Esophagus squamous epithelium (tissue), 4 donors: ENCODE results near the gene ECM2.

Experiments used
- POLR2A ChIP-seq, 4 donors: fragments of 450-650 bp; IDR thresholded peaks; one replicate each; pipeline ENCODE4 v1.6.1; 2017; ENCODE audit warnings: antibody characterized with exemption in 4 of 4, mild to moderate bottlenecking in 4 of 4, moderate library complexity in 3 of 4
- TF ChIP-seq, protein P1 (sequence below), 6 experiments: fragments of 450-650 bp in 4 of 6; fragments of 200-600 bp in 2 of 6; sonication (generic) in 2 of 6; IDR thresholded peaks; one replicate each; pipeline ENCODE4 v1.5.1; 2016 to 2019; ENCODE audit warnings: antibody characterized with exemption in 6 of 6, mild to moderate bottlenecking in 4 of 6, moderate library complexity in 4 of 6

DNA sequence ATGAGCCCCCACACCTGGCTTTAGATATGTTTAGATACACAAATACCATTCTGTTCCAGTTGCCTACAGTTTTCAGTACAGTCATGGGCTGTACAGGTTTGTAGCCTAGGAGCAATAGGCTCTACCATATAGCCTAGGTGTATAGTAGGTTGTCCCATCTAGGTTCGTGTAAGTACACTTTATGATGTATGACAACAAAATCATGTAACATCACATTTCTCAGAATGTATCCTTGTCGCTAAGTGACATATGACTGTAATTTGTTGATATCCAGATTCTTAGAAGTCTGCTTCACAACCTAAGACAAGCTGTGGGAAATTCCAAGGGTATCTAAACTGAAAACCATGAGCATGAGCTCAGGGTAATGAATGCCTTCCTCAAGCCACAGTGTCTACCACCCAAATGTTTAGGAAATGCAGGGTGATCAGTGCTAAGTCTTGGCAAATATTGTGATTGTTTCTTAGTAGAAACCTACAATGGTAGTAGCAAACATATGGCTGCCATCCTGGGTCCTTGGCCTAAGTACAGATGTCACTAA is 8.4 kb downstream of the ECM2 start:
- TF ChIP-seq POLR2A (IDR thresholded peaks at IDR 0.05), result no peak
- TF ChIP-seq, protein P1, sequence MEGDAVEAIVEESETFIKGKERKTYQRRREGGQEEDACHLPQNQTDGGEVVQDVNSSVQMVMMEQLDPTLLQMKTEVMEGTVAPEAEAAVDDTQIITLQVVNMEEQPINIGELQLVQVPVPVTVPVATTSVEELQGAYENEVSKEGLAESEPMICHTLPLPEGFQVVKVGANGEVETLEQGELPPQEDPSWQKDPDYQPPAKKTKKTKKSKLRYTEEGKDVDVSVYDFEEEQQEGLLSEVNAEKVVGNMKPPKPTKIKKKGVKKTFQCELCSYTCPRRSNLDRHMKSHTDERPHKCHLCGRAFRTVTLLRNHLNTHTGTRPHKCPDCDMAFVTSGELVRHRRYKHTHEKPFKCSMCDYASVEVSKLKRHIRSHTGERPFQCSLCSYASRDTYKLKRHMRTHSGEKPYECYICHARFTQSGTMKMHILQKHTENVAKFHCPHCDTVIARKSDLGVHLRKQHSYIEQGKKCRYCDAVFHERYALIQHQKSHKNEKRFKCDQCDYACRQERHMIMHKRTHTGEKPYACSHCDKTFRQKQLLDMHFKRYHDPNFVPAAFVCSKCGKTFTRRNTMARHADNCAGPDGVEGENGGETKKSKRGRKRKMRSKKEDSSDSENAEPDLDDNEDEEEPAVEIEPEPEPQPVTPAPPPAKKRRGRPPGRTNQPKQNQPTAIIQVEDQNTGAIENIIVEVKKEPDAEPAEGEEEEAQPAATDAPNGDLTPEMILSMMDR (IDR thresholded peaks at IDR 0.05), result no peak
